ENCODE data around the gene SLX1B.
"Not testable (repeated sequence)": the region's sequence is repeated elsewhere in the genome, so short reads cannot be mapped to it uniquely, and the experiment has no call there.

Gene SLX1B

GRCh38 chr16:29454269-29454668 is at the start of gene SLX1B, which contains the start of gene BOLA2:
TSS of gene SLX1B (plus strand) at chr16:29454533.
TSS of gene BOLA2 (minus strand) at chr16:29454351. CDS start at chr16:29454253, 98 bp downstream.
- DNase-seq (ENCODE audit: low read depth, low spot score) = not testable (repeated sequence)

DNA sequence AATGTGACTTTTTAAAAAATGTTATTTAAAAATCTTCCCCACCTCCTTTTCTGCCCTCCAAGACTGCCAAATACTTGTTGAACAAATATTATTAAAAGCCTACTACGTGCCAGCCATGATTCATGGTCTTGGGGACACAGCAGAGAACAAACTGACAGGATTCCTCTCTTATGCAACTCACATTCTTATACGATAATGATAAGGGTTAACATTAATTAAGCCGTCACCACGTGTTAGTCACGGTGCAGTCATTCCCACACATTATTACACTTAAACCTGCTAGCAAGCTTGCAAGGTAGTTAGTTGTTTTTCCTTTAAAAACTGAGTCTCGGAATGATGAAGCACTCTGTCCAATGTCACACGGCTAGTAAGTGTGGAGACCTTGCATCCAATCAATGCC is 49.1 kb upstream of the SLX1B start:
- DNase-seq (ENCODE audit: low read depth, low spot score) = not testable (repeated sequence)

DNA sequence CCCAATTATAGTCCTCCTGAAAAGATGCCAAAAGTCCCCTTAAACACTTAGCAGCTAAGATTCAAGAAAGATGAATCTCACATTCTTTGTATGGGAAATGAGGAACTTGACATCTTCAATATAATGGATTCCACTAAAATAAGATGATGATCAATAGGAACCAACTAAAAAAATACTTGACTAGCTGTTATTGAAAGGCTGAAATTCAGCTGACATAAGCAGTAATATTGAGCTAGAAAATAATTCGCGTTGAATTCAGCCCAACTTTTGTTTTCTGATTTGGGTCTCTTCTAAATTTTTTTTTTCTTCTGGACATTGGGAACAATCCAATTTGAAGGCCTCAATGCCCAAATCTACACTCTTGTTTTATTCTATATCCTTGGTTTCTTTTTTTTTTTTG is 30.7 kb upstream of the SLX1B start:
- not testable (repeated sequence) for DNase-seq (ENCODE audit: low read depth, low spot score)

DNA sequence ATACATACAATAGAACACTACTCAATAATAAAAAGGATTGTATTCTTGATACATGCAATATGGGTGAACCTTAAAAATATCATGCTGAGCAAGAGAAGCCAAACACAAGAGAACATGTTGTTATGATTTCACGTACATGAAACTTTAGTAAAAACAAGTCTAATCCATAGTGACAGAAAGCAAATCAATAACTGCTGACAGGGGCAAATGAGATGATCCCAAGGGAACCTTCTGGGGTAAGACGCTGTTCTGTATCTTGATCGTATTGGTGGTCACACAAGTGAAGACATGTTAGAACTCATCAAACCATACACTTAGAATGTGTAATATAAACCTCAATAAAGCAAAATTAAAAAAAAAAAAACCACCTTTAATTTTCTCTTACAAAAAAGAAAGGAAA is 28.9 kb upstream of the SLX1B start:
- DNase-seq (ENCODE audit: low read depth, low spot score) = not testable (repeated sequence)

GRCh38 chr16:29453754-29454153 is 579 bp upstream of the SLX1B start:
- not testable (repeated sequence) for DNase-seq (ENCODE audit: low read depth, low spot score)

- DNase-seq (ENCODE audit: low read depth, low spot score) = not testable (repeated sequence)
Observed at GRCh38 chr16:29454828-29455227, 495 bp downstream of the SLX1B start.

DNA sequence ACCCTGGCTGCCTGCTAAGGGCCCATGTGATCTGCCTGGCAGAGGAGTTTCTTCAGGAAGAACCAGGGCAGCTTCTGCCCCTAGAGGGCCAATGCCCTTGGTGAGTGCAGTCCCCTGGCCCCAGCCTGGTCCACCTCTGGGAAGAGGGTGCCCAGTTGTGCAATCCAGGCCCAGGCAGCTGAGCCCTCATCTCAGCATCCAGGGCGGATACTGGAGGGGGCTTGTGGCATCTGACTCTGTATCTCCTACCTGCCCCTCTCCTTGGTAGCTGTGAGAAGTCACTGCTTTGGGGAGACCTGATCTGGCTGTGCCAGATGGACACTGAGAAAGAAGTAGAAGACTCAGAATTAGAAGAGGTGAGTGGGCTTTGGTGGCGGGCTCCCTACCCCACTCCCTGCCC is 3.3 kb downstream of the SLX1B start:
- DNase-seq (ENCODE audit: low read depth, low spot score) = not testable (repeated sequence)

DNA sequence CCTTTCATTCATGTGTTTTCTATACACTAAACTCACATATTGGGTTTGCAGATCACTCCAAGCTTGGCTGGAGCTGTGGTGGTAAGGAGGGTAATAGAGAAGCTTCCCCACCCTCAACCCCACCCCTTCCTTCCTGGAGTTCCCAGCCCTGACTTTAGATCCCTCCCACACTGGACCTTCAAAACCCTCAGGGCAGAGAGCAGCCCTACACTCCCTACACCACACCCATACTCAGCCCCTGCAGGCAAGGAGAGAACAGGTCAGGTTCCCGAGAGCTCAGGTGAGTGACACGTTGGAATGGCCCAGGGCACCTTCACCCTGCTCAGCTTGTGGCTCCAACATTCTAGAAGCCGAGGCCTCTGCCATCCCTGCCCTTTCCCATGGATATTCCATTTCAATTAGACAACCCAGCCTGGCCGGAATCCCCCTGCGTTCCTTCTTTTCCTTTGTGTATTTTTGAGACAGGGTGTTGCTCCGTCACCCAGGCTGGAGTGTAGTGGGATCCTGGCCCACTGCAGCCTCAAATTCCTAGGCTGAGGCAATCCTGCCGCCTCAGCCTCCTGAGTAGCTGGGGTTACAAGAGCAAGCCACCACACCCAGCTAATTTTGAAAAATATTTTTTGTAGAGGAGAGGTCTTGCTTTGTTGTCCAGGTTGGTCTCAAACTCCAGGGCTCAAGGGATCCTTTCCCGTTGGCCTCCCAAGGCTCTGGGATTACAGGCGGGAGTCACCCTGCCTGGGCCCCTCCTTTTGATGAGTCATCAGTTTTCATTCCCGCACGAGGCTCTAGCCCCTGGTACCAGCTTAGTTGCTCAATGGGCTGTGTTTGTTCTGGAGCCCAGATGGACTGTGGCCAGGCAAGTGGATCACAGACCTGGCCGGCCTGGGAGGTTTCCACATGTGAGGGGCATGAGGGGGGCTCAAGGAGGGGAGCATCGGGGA is 5.6 kb downstream of the SLX1B start, which contains the start of gene SULT1A4:
SULT1A4 (plus strand) TSS at position 208 of the 941 bp plus-strand sequence. CDS start 1,473 bp downstream, outside the sequence.
- DNase-seq (ENCODE audit: low read depth, low spot score) = not testable (repeated sequence)

DNA sequence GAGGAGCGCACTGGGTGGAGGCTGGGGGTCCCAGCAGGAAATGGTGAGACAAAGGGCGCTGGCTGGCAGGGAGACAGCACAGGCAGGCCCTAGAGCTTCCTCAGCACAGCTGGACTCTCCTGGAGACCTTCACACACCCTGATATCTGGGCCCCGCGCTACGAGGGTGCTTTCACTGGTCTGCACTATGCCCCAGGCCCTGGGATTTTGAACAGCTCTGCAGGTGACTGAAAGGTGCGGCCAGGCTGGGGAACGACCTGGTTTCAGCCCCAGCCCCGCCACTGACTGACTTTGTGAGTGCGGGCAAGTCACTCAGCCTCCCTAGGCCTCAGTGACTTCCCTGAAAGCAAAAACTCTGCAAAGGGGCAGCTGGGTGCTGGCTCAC is 6.3 kb downstream of the SLX1B start:
- DNase-seq (ENCODE audit: low read depth, low spot score) = not testable (repeated sequence)

GRCh38 chr16:29465985-29466824 is 11.9 kb downstream of the SLX1B start:
- not testable (repeated sequence) for DNase-seq (ENCODE audit: low read depth, low spot score)

DNA sequence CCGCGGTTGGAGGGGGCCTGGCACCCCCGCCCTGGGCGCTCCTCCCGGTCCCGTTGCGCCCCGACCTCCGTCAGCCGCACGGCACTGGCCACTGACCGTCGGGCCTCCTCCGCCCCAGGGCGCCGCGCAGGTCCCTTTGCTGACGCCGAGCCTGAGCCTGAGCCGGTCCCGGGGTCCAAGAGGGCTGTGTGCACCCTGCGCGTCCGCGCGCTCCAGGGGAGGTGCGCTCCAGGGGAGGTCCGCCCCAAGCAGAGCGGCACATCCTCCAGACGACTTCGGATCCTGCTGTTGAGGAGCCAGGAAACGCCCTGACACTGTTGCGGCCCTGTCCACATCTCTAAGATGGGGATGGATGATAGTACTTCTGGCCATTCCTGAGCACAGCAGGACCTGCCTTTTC is 12.6 kb downstream of the SLX1B start:
- not testable (repeated sequence) for DNase-seq (ENCODE audit: low read depth, low spot score)

- not testable (repeated sequence) for DNase-seq (ENCODE audit: low read depth, low spot score)
Observed at GRCh38 chr16:29467654-29468366, 13.5 kb downstream of the SLX1B start.

DNA sequence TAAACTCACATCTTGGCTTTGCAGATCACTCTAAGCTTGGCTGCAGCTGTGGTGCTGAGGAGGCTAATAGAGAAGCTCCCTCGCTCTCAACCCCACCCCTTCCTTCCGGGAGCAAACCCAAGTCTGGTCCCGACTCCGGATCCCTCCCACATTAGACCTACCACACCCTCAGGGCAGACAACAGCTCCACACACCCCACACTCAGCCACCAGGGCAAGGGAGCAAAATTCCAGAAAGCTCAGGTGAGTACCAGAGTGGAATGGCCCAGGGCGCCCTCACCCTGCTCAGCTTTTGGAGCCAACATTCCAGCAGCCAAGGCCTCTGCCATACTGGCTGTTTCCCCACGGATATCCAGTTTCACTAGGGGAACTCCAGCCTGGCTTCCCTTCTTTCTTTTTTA is 15.3 kb downstream of the SLX1B start:
- DNase-seq (ENCODE audit: low read depth, low spot score) = not testable (repeated sequence)

GRCh38 chr16:29472065-29472464 is 17.7 kb downstream of the SLX1B start:
- not testable (repeated sequence) for DNase-seq (ENCODE audit: low read depth, low spot score)

DNA sequence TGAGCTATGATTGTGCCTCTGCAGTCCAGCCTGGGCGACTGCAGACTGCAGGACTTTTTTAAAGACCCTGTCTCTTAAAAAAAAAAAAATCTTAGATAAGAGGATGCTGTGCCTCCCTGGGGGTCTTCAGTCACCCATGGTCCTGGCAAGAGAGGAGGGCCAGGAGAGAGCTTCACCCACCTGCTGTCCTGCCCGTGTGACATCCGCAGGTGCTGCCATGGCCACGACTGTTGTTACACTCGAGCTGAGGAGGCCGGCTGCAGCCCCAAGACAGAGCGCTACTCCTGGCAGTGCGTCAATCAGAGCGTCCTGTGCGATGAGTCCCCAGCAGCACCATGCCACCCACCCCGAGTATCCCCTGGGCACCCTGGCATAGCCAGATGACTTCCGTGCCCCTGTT is 27.9 kb downstream of the SLX1B start:
- not testable (repeated sequence) for DNase-seq (ENCODE audit: low read depth, low spot score)

DNA sequence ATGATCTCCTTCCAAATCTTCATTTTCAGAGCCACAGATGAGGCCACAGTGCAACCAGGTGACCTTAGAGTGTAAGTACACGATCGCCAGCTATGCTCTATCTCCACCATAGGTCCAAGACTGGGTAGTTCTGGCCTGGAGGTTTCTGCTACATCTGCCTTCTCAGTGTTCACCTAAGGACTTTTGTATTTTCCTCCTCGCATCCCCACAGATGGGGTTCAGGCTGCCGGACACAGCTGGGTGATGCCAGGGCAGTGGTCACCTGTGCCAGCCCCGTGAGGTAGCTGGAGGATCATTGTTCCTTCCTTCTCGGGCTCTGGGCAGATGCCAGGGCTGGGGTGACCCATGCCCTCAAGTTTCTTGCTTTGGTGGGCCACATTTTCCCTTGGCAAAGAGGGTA is 52.0 kb downstream of the SLX1B start, which contains the start of gene NPIPB12:
NPIPB12 (minus strand) TSS at position 101 of the 400 bp plus-strand sequence.
- DNase-seq (ENCODE audit: low read depth, low spot score) = not testable (repeated sequence)

Data from iPS DF 19.7 (cell line).